OCI-LY1 (cell line): ENCODE measurements around the gene L3MBTL3.

Experiments
- H2AFZ ChIP-seq: fragments of 200-600 bp; sonication (generic), shearing (Covaris generic); 2 replicates; pipeline ENCODE4 v1.6.0; 2014; ENCODE audit warnings: antibody characterized with exemption, mild to moderate bottlenecking, low read length
- H3F3A ChIP-seq: fragments of 200-600 bp; sonication (generic), shearing (Covaris generic); 2 replicates; pipeline ENCODE4 v1.6.0; 2014; ENCODE audit warnings: mild to moderate bottlenecking, antibody characterized with exemption, low read length, moderate library complexity; ENCODE audit not compliant: insufficient read depth
- H3K27ac ChIP-seq: fragments of 200-600 bp; sonication (generic); 2 replicates; pipeline ENCODE4 v1.5.1; 2014; ENCODE audit warnings: low read length, mixed run types, mild to moderate bottlenecking, low read depth; ENCODE audit not compliant: poor library complexity, severe bottlenecking
- H3K27me3 ChIP-seq: fragments of 200-600 bp; sonication (generic); 2 replicates; pipeline ENCODE4 v1.6.0; 2014; ENCODE audit warnings: antibody characterized with exemption, mild to moderate bottlenecking, low read length, moderate library complexity; ENCODE audit not compliant: insufficient read depth
- H3K36me3 ChIP-seq: fragments of 200-600 bp; sonication (generic); 2 replicates; pipeline ENCODE4 v1.6.1; 2014; ENCODE audit warnings: mild to moderate bottlenecking, antibody characterized with exemption, low read length, moderate library complexity, mixed read lengths; ENCODE audit not compliant: insufficient read depth
- H3K4me1 ChIP-seq: fragments of 200-600 bp; sonication (generic); 2 replicates; pipeline ENCODE4 v1.5.1; 2014; ENCODE audit warnings: mild to moderate bottlenecking, low read length, moderate library complexity; ENCODE audit not compliant: insufficient read depth, severe bottlenecking
- H3K4me2 ChIP-seq: fragments of 200-600 bp; sonication (generic), shearing (Covaris generic); 2 replicates; pipeline ENCODE4 v1.6.1; 2014; ENCODE audit warnings: low read length
- H3K4me3 ChIP-seq: fragments of 200-600 bp; sonication (generic); 2 replicates; pipeline ENCODE4 v1.5.1; 2014; ENCODE audit warnings: low read length, low read depth, mild to moderate bottlenecking, mixed read lengths; ENCODE audit not compliant: poor library complexity, severe bottlenecking
- H3K79me2 ChIP-seq: fragments of 200-600 bp; shearing (Covaris generic); 2 replicates; pipeline ENCODE4 v1.6.1; 2016; ENCODE audit warnings: mixed run types, low read length, mixed read lengths; ENCODE audit not compliant: insufficient read depth
- H3K9ac ChIP-seq: fragments of 200-600 bp; sonication (generic), shearing (Covaris generic); 2 replicates; pipeline ENCODE4 v1.6.1; 2014; ENCODE audit warnings: mild to moderate bottlenecking, low read length, mixed read lengths
- H3K9me2 ChIP-seq: fragments of 200-600 bp; sonication (generic), shearing (Covaris generic); 2 replicates; pipeline ENCODE4 v1.6.1; 2014; ENCODE audit warnings: low read depth, mild to moderate bottlenecking, low read length, mixed read lengths
- H3K9me3 ChIP-seq: fragments of 200-600 bp; shearing (Covaris generic); 2 replicates; pipeline ENCODE4 v1.6.1; 2014; ENCODE audit warnings: low read length, mixed read lengths
- H4K20me1 ChIP-seq: fragments of 200-600 bp; sonication (generic), shearing (Covaris generic); 2 replicates; pipeline ENCODE4 v1.6.0; 2016; ENCODE audit warnings: mild to moderate bottlenecking, low read length; ENCODE audit not compliant: insufficient read depth
- EZH2 ChIP-seq: fragments of 200-600 bp; sonication (generic), shearing (Covaris generic); IDR thresholded peaks from 2 replicates; pipeline ENCODE4 v1.8.0; 2017; ENCODE audit warnings: borderline replicate concordance, mixed run types, mild to moderate bottlenecking, antibody characterized with exemption, low read length, moderate library complexity, mixed read lengths
- TF ChIP-seq, protein P1 (sequence below): fragments of 200-600 bp; sonication (generic), shearing (Covaris generic); IDR thresholded peaks from 2 replicates; pipeline ENCODE4 v1.5.1; 2017; ENCODE audit warnings: mild to moderate bottlenecking, antibody characterized with exemption, low read length, moderate library complexity, mixed read lengths

The L3MBTL3 gene

GRCh38 chr6:130076512-130076911 lies 58.1 kb downstream of the L3MBTL3 start:
- Histone ChIP-seq H3K9me3 (no peaks in the 10 kb centered on the region), H3K4me1 (no peaks in the 10 kb centered on the region), H3K9me2 (no peaks in the 10 kb centered on the region), H3K27me3 (no peaks in the 10 kb centered on the region), H4K20me1 (no peaks in the 10 kb centered on the region), H2AFZ (no peak overlapping the region), H3K27ac (no peak overlapping the region), H3K79me2 (no peaks in the 10 kb centered on the region), H3F3A (no peaks in the 10 kb centered on the region), H3K9ac (no peak overlapping the region), H3K36me3 (no peaks in the 10 kb centered on the region; the same call in 1 of the 2 replicates), H3K4me2 (no peak overlapping the region), H3K4me3 (no peak overlapping the region)
- TF ChIP-seq EZH2 = no peak
- TF ChIP-seq, protein P1, sequence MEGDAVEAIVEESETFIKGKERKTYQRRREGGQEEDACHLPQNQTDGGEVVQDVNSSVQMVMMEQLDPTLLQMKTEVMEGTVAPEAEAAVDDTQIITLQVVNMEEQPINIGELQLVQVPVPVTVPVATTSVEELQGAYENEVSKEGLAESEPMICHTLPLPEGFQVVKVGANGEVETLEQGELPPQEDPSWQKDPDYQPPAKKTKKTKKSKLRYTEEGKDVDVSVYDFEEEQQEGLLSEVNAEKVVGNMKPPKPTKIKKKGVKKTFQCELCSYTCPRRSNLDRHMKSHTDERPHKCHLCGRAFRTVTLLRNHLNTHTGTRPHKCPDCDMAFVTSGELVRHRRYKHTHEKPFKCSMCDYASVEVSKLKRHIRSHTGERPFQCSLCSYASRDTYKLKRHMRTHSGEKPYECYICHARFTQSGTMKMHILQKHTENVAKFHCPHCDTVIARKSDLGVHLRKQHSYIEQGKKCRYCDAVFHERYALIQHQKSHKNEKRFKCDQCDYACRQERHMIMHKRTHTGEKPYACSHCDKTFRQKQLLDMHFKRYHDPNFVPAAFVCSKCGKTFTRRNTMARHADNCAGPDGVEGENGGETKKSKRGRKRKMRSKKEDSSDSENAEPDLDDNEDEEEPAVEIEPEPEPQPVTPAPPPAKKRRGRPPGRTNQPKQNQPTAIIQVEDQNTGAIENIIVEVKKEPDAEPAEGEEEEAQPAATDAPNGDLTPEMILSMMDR = peak; percentile 48

- Histone ChIP-seq H3K9me2 (no peaks in the 10 kb centered on the region), H3K9ac (no peak overlapping the region), H3K27me3 (no peaks in the 10 kb centered on the region), H4K20me1 (no peaks in the 10 kb centered on the region), H3K27ac (no peak overlapping the region), H2AFZ (no peak overlapping the region), H3K4me3 (no peak overlapping the region), H3K36me3 (peaks cover 16% of the 10 kb centered on the region), H3K4me2 (no peak overlapping the region), H3F3A (no peaks in the 10 kb centered on the region), H3K79me2 (no peaks in the 10 kb centered on the region), H3K4me1 (no peaks in the 10 kb centered on the region), H3K9me3 (no peaks in the 10 kb centered on the region)
- TF ChIP-seq, protein P1 = no peak
- no peak for TF ChIP-seq EZH2
Measured at GRCh38 chr6:130090796-130091195, 72.4 kb downstream of the L3MBTL3 start.

DNA sequence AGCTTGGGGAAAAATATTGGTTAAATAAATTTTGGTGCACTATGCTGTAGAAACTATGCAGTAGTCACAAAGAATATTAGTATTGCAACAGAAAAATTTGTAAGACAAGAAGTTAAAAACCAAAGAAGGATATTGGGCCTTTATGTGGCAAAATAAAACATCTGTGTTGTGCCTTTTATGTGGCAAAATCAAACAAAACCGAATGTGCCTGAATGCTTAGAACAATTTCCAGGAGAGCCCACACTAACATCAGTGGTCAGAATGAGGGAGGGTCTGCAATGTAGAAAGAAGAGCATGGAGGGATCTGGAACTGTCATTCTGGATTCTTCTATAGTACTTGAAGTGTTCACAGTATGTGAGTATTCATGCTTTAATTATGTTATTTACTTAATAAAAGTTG lies 75.2 kb downstream of the L3MBTL3 start:
- no peaks in the 10 kb centered on the region for H3K9me3 ChIP-seq
- no peak overlapping the region for H3K4me2 ChIP-seq
- no peak overlapping the region for H3K27ac ChIP-seq
- H3K9ac ChIP-seq = no peak overlapping the region
- TF ChIP-seq, protein P1 = no peak
- no peak for TF ChIP-seq EZH2
- H3K79me2 ChIP-seq = no peaks in the 10 kb centered on the region
- H3K4me3 ChIP-seq = no peak overlapping the region
- H2AFZ ChIP-seq = no peak overlapping the region
- H3F3A ChIP-seq = no peaks in the 10 kb centered on the region
- no peaks in the 10 kb centered on the region for H3K9me2 ChIP-seq
- H3K27me3 ChIP-seq = no peaks in the 10 kb centered on the region
- H3K36me3 ChIP-seq = peaks cover 16% of the 10 kb centered on the region
- H3K4me1 ChIP-seq = no peaks in the 10 kb centered on the region
- no peaks in the 10 kb centered on the region for H4K20me1 ChIP-seq
